WI38 (cell line): ENCODE results near the gene INIP.

Experiments
- H3K4me3 ChIP-seq: 2 replicates; pipeline ENCODE4 v1.5.1; 2011; ENCODE audit warnings: low read depth, mild to moderate bottlenecking, control low read depth, low read length
- TF ChIP-seq, protein P1 (sequence below): IDR thresholded peaks from 2 replicates; pipeline ENCODE4 v1.5.1; 2012; ENCODE audit warnings: low read depth, mild to moderate bottlenecking, control low read depth, low read length

The INIP gene

DNA sequence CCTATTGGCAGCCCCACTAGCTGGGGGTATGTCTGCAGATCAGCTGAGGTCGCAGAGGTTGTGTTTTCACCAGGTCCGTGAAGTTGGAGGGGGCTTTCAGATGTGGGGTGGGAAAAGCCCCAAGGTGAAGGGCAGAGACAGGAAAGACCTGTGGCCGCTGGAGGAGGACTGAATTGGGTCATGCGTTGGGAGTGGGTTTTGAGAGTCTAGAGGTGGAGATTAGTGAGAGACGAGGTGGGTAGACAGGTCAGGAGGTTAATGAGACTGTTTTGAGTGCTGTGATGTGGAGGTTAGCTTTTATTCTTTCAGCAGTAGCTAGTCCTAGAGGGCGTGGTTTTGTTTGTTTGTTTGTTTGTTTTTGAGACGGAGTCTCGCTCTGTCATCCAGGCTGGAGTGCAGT, 42.9 kb upstream of the INIP start:
- TF ChIP-seq, protein P1, sequence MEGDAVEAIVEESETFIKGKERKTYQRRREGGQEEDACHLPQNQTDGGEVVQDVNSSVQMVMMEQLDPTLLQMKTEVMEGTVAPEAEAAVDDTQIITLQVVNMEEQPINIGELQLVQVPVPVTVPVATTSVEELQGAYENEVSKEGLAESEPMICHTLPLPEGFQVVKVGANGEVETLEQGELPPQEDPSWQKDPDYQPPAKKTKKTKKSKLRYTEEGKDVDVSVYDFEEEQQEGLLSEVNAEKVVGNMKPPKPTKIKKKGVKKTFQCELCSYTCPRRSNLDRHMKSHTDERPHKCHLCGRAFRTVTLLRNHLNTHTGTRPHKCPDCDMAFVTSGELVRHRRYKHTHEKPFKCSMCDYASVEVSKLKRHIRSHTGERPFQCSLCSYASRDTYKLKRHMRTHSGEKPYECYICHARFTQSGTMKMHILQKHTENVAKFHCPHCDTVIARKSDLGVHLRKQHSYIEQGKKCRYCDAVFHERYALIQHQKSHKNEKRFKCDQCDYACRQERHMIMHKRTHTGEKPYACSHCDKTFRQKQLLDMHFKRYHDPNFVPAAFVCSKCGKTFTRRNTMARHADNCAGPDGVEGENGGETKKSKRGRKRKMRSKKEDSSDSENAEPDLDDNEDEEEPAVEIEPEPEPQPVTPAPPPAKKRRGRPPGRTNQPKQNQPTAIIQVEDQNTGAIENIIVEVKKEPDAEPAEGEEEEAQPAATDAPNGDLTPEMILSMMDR = no peak
- no peak overlapping the region for H3K4me3 ChIP-seq

DNA sequence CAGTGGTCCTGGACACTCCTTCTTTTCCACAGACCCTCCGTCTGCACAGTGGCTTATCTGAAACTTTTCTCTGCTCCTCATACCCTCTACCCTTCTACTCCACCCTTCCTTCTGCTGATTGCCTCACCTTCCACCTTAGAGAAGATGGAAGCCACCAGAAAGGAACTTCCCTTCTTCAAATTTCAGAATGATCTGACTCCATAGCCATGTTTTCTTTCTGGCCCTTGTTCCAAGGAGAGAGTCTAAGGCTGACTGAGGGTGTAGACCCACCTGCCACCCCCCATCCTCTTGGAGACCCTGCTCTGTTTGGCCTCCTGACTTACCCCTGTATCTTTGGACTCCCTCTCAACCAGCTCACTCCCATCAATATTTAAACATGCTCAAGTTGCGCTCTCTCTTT, 40.0 kb upstream of the INIP start:
- TF ChIP-seq, protein P1 = no peak
- no peak overlapping the region for H3K4me3 ChIP-seq

DNA sequence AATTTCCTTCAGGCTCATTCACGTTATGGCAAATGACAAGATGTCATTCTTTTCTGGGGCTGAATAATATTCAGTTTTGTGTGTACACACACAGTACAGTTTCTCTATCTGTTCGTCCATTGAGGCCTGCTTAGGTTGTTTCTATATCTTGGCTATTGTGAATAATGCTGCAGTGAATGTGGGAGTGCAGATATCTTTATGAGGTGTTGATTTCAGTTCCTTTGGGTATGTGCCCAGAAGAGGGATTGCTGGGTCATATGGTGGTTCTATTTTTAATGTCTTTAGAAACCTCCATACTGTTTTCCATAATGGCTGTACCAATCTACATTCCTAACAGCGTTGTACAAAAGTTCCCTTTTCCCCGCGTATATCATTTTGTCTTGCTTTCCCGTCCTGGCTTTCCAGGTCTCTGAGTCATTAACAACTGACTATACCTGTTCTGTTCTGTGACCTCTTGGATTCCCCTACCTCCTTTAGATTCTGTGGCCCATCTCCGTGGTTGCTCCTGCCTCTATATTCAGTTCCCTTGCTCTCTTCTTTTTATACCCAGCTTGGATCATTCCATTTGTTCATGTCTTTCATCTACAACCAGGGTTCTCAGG, 39.5 kb upstream of the INIP start:
- H3K4me3 ChIP-seq = no peak overlapping the region

DNA sequence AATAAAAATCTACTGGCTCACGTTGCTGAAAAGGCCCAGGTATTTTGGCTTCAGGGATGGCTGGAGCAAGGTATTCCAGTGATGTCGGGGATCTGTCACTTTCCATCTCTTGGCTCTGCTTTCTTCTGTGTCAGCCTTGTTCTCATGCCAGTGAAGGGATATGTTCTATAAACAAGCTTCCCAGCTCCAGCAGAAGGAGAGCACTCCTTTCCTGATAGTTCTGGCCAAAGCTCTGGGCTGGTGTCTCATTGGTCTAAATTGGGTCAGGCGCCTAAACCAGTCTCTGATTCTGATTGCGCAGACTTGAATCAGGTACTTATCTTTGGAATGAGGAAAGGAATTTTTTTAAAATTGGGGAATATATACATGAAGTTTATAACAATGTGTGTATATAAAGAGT, 37.8 kb upstream of the INIP start:
- TF ChIP-seq, protein P1 = no peak
- no peak overlapping the region for H3K4me3 ChIP-seq

More for the DNA sequence above, 39.5 kb upstream of the INIP start:
- TF ChIP-seq, protein P1 = no peak

DNA sequence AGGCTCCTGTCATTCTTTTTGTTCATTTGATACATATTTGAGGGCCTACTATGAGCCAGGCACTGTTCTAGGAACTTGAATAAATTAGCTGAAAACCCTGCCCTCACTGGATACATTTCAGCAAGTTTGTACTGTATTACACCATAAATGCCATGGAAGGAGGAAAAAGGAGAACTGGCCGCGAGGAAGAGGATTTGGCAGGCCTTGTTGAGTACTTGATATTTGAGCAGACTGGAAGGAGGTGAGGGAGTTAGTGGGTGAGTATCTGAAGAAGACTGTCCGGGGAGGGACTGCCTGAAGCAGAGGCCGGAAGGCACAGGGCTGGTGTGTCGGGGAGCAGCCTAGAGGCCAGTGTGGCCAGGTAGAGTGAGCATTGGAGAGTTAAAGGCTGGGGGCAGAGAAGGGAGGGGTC, 37.1 kb upstream of the INIP start:
- TF ChIP-seq, protein P1 = no peak
- H3K4me3 ChIP-seq = no peak overlapping the region

DNA sequence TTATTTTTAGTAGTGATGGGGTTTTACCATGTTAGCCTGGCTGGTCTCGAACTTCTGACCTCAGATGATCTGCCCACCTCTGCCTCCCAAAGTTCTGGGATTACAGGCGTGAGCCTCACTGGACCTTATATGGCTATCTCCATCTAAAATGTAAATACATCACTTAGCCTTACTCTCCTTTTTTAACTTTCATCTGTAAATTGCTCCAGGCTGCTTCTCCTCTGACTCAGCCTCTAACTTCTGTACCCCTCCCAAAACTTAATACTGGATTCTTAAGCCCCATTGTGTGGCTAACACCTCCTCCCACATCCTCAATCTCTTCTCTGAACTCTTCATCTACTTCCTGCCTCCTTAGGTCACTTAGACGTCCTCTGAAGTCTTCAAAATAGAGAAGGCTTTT, 36.7 kb upstream of the INIP start:
- no peak overlapping the region for H3K4me3 ChIP-seq
- TF ChIP-seq, protein P1 = no peak

DNA sequence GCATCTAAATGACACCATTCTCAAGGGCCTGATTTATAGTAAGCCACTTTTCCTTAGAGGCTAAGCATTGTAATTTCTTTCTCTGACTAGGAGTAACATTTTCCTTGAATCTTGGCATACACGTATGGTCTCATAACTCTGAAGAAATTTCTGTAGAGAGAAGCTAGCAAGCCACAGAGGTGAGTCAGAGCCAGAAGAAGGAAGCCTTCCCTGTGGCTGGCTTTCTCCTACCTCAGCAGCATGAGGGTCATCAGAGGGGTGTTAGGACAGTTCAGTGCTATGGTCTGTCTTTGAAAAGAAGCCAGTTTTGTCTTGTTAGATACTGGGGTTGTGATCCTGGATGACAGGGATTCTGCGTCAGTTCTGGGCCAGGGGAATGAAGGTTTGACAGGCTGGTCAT, 35.8 kb upstream of the INIP start:
- no peak overlapping the region for H3K4me3 ChIP-seq
- TF ChIP-seq, protein P1 = no peak
